Endodermal cell (in vitro differentiated cells): ENCODE data around the gene ARID1A. TPM values are rescaled to one million over a fixed set of nuclear protein-coding genes. Genes with fewer than 3 reads are reported as not detected.
A peak's percentile ranks its signal among the peaks of the same experiment; 100 is the strongest.

Source experiments
- DNase-seq: peaks from one replicate; pipeline ENCODE4 v3.0.0-alpha.2; 2017
- H3K27ac ChIP-seq: 2 replicates; pipeline ENCODE4 v1.5.1; 2013; ENCODE audit warnings: mild to moderate bottlenecking, low read depth, low read length, moderate library complexity
- H3K27me3 ChIP-seq: 2 replicates; pipeline ENCODE4 v1.6.1; 2013; ENCODE audit warnings: mild to moderate bottlenecking, low read length, moderate library complexity; ENCODE audit not compliant: insufficient read depth, control insufficient read depth, poor library complexity, severe bottlenecking
- H3K36me3 ChIP-seq: 2 replicates; pipeline ENCODE4 v1.7.0; 2013; ENCODE audit warnings: mild to moderate bottlenecking, low read length, moderate library complexity; ENCODE audit not compliant: control insufficient read depth, insufficient read depth
- H3K4me1 ChIP-seq: one replicate; pipeline ENCODE4 v1.7.0; 2013; ENCODE audit warnings: low read length; ENCODE audit not compliant: control insufficient read depth, insufficient read depth
- H3K4me3 ChIP-seq: 2 replicates; pipeline ENCODE4 v1.5.1; 2013; ENCODE audit warnings: mild to moderate bottlenecking, low read length, moderate library complexity
- H3K9ac ChIP-seq: 2 replicates; pipeline ENCODE4 v1.6.1; 2013; ENCODE audit warnings: mild to moderate bottlenecking, low read length, moderate library complexity; ENCODE audit not compliant: poor library complexity, severe bottlenecking; ENCODE audit errors: extremely low read depth
- H3K9me3 ChIP-seq: 2 replicates; pipeline ENCODE4 v1.6.1; 2013; ENCODE audit warnings: mild to moderate bottlenecking, low read length, moderate library complexity; ENCODE audit not compliant: control insufficient read depth
- H3K27ac Mint-ChIP-seq: 2 replicates; pipeline ENCODE4 v1.8.0; 2020; ENCODE audit warnings: mixed read lengths
- H3K27me3 Mint-ChIP-seq: 2 replicates; pipeline ENCODE4 v1.8.0; 2021; ENCODE audit warnings: mild to moderate bottlenecking, mixed read lengths; ENCODE audit not compliant: insufficient read depth
- H3K36me3 Mint-ChIP-seq: 2 replicates; pipeline ENCODE4 v1.8.0; 2020; ENCODE audit warnings: low read depth, mixed read lengths
- H3K4me1 Mint-ChIP-seq: 2 replicates; pipeline ENCODE4 v1.8.0; 2020; ENCODE audit warnings: mixed read lengths
- H3K4me3 Mint-ChIP-seq: 2 replicates; pipeline ENCODE4 v1.8.0; 2020; ENCODE audit warnings: mild to moderate bottlenecking, moderate library complexity, mixed read lengths
- H3K9me3 Mint-ChIP-seq: 2 replicates; pipeline ENCODE4 v1.8.0; 2020; ENCODE audit warnings: mild to moderate bottlenecking, mixed read lengths
- WGBS, 2 experiments: methylation state at CpG; one replicate each; pipeline versions ENCODE4 v1.1.5 to v1.1.7; 2013; ENCODE audit warnings: missing lambda C conversion rate in 2 of 2, mixed read lengths in 1 of 2; ENCODE audit not compliant: insufficient coverage in 1 of 2, insufficient read length in 1 of 2; 5-methylcytosine and 5-hydroxymethylcytosine counted together
- total RNA-seq, 2 donors: library from RNA; stranded (reverse); fragmentation: NEBNext Ultra II Directional in 1 of 2; extraction: Animal tissue kit (Norgen Biotek cat#: 25700) in 1 of 2; gene quantifications; 2 replicates in 1 of 2; 3 replicates in 1 of 2; pipeline ENCODE4 v1.2.1, GENCODE V29; 2021
- TF ChIP-seq, protein P1 (sequence below): fragments of 200-600 bp; sonication (generic); conservative IDR thresholded peaks from 2 replicates; pipeline ENCODE4 v1.5.0; 2021; ENCODE audit warnings: antibody characterized with exemption, mild to moderate bottlenecking

The ARID1A gene
- total RNA-seq, 2 donors from 2014 or later, result 118 to 128 TPM

DNA sequence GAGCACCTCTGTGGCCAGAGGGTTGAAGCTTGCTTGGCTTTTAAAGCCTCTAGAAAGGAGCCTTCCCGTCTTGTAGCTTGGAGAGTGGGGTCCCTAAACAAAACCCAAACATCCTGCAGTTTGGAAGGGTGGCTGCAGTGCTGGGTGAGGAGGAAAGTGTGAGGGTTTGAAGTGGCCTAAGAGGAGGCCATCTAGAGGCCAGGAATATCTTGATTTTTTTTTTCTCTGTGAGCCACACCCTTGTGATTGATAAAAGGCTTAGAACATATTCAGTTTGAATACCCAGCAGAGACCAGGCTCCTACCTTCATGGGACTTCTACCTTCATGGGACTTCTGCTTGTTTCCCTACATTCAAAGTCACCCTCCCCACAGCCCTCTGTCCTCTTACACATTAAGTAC is 54.6 kb downstream of the ARID1A start:
- Histone ChIP-seq H3K36me3 (peaks cover 91% of the 10 kb centered on the region), H3K4me1 (peaks cover 5% of the 10 kb centered on the region), H3K27ac (no peak overlapping the region), H3K9ac (no peak overlapping the region), H3K9me3 (peaks cover 4% of the 10 kb centered on the region), H3K27me3 (no peaks in the 10 kb centered on the region), H3K4me3 (no peak overlapping the region)
- H3K27ac Mint-ChIP-seq, result no peak overlapping the region
- peaks cover 34% of the 10 kb centered on the region for H3K4me1 Mint-ChIP-seq
- DNase-seq, result no peak
- H3K36me3 Mint-ChIP-seq, result peaks cover 87% of the 10 kb centered on the region
- no peaks in the 10 kb centered on the region for H3K27me3 Mint-ChIP-seq
- TF ChIP-seq, protein P1, sequence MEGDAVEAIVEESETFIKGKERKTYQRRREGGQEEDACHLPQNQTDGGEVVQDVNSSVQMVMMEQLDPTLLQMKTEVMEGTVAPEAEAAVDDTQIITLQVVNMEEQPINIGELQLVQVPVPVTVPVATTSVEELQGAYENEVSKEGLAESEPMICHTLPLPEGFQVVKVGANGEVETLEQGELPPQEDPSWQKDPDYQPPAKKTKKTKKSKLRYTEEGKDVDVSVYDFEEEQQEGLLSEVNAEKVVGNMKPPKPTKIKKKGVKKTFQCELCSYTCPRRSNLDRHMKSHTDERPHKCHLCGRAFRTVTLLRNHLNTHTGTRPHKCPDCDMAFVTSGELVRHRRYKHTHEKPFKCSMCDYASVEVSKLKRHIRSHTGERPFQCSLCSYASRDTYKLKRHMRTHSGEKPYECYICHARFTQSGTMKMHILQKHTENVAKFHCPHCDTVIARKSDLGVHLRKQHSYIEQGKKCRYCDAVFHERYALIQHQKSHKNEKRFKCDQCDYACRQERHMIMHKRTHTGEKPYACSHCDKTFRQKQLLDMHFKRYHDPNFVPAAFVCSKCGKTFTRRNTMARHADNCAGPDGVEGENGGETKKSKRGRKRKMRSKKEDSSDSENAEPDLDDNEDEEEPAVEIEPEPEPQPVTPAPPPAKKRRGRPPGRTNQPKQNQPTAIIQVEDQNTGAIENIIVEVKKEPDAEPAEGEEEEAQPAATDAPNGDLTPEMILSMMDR, result no peak
- no peak overlapping the region for H3K4me3 Mint-ChIP-seq
- WGBS, 2 experiments, result 82 to 100% methylated on average over 1 of the region's 1 CpG
- no peaks in the 10 kb centered on the region for H3K9me3 Mint-ChIP-seq

DNA sequence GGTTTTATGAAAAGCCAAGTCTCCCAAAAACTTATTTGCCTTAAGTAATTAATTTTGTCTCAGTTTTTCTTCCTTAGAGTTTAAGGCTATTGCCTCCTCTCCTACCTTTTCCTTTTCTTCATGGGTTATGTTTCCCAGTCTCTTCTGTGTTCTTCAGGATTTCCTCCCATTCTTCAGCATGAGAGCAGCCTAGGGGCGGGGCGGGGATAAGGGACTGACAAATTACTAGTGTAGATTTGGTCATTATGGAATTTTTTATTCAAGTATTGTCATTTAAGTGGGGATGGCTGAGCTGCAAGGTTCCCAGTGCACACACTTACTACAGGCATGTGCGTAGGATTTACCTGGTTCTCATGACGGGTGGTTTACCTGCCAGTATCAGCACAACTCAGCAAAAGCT is 56.7 kb downstream of the ARID1A start:
- Mint-ChIP-seq H3K9me3 (no peaks in the 10 kb centered on the region), H3K27ac (no peak overlapping the region), H3K27me3 (no peaks in the 10 kb centered on the region), H3K4me3 (no peak overlapping the region), H3K36me3 (peaks cover 78% of the 10 kb centered on the region), H3K4me1 (peaks cover 29% of the 10 kb centered on the region)
- Histone ChIP-seq H3K4me1 (peaks cover 5% of the 10 kb centered on the region), H3K27ac (no peak overlapping the region), H3K9me3 (no peaks in the 10 kb centered on the region), H3K4me3 (no peak overlapping the region), H3K27me3 (no peaks in the 10 kb centered on the region), H3K36me3 (peaks cover 80% of the 10 kb centered on the region), H3K9ac (no peak overlapping the region)
- no peak for DNase-seq
- WGBS, 2 experiments, result 96 to 100% methylated on average over 2 to 4 of the region's 4 CpGs
- TF ChIP-seq, protein P1, result no peak

GRCh38 chr1:26754086-26754874 is 58.5 kb downstream of the ARID1A start:
- Histone ChIP-seq H3K9ac (no peak overlapping the region), H3K36me3 (peaks cover 84% of the 10 kb centered on the region), H3K27me3 (no peaks in the 10 kb centered on the region), H3K4me3 (no peak overlapping the region), H3K27ac (no peak overlapping the region), H3K4me1 (peaks cover 5% of the 10 kb centered on the region), H3K9me3 (no peaks in the 10 kb centered on the region)
- Mint-ChIP-seq H3K4me1 (peaks cover 18% of the 10 kb centered on the region), H3K27ac (peak overlapping the region; percentile 35), H3K36me3 (peaks cover 78% of the 10 kb centered on the region), H3K27me3 (no peaks in the 10 kb centered on the region), H3K4me3 (no peak overlapping the region), H3K9me3 (no peaks in the 10 kb centered on the region)
- DNase-seq, result no peak
- 90 to 96% methylated on average over 4 to 5 of the region's 5 CpGs for WGBS, 2 experiments
- TF ChIP-seq, protein P1, result no peak
